Measurements from ENCODE around the gene ZBTB17.

ZBTB17 gene

GRCh38 chr1:15947382-15948090, 28.4 kb downstream of the ZBTB17 start:
- TF ChIP-seq EGR1 (IDR thresholded peaks at IDR 0.05) (no peak), EP300 (IDR thresholded peaks at IDR 0.05; ENCODE audit: borderline replicate concordance) (no peak), TEAD4 (IDR thresholded peaks at IDR 0.05) (no peak), CREB1 (IDR thresholded peaks at IDR 0.05; ENCODE audit: low read depth) (no peak), YY1 (IDR thresholded peaks at IDR 0.05; ENCODE audit: low read depth) (no peak), TCF12 (IDR thresholded peaks at IDR 0.05; ENCODE audit: low read depth) (no peak), NFIC (IDR thresholded peaks at IDR 0.05) (no peak), ZBTB7A (IDR thresholded peaks at IDR 0.05; ENCODE audit: low read depth) (no peak), USF1 (IDR thresholded peaks at IDR 0.05) (no peak), FOXM1 (IDR thresholded peaks at IDR 0.05; ENCODE audit: borderline replicate concordance, low read depth) (no peak), TAF1 (IDR thresholded peaks at IDR 0.05; ENCODE audit: low read depth) (no peak), RAD21 (IDR thresholded peaks at IDR 0.05; ENCODE audit: low read depth) (no peak)
- TF ChIP-seq, protein P1, sequence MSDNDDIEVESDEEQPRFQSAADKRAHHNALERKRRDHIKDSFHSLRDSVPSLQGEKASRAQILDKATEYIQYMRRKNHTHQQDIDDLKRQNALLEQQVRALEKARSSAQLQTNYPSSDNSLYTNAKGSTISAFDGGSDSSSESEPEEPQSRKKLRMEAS (IDR thresholded peaks at IDR 0.05): no peak
- TF ChIP-seq, protein P2, sequence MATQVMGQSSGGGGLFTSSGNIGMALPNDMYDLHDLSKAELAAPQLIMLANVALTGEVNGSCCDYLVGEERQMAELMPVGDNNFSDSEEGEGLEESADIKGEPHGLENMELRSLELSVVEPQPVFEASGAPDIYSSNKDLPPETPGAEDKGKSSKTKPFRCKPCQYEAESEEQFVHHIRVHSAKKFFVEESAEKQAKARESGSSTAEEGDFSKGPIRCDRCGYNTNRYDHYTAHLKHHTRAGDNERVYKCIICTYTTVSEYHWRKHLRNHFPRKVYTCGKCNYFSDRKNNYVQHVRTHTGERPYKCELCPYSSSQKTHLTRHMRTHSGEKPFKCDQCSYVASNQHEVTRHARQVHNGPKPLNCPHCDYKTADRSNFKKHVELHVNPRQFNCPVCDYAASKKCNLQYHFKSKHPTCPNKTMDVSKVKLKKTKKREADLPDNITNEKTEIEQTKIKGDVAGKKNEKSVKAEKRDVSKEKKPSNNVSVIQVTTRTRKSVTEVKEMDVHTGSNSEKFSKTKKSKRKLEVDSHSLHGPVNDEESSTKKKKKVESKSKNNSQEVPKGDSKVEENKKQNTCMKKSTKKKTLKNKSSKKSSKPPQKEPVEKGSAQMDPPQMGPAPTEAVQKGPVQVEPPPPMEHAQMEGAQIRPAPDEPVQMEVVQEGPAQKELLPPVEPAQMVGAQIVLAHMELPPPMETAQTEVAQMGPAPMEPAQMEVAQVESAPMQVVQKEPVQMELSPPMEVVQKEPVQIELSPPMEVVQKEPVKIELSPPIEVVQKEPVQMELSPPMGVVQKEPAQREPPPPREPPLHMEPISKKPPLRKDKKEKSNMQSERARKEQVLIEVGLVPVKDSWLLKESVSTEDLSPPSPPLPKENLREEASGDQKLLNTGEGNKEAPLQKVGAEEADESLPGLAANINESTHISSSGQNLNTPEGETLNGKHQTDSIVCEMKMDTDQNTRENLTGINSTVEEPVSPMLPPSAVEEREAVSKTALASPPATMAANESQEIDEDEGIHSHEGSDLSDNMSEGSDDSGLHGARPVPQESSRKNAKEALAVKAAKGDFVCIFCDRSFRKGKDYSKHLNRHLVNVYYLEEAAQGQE (IDR thresholded peaks at IDR 0.05; ENCODE audit: low read depth): no peak

- TF ChIP-seq TAF1 (IDR thresholded peaks at IDR 0.05; ENCODE audit: low read depth): no peak
- no peak for TF ChIP-seq CREB1 (IDR thresholded peaks at IDR 0.05; ENCODE audit: low read depth)
- TF ChIP-seq EGR1 (IDR thresholded peaks at IDR 0.05): no peak
- TF ChIP-seq TCF12 (IDR thresholded peaks at IDR 0.05; ENCODE audit: low read depth): no peak
- no peak for TF ChIP-seq RAD21 (IDR thresholded peaks at IDR 0.05; ENCODE audit: low read depth)
- TF ChIP-seq NFIC (IDR thresholded peaks at IDR 0.05): no peak
- no peak for TF ChIP-seq YY1 (IDR thresholded peaks at IDR 0.05; ENCODE audit: low read depth)
- TF ChIP-seq, protein P2 (IDR thresholded peaks at IDR 0.05; ENCODE audit: low read depth): no peak
- TF ChIP-seq ZBTB7A (IDR thresholded peaks at IDR 0.05; ENCODE audit: low read depth): no peak
- TF ChIP-seq EP300 (IDR thresholded peaks at IDR 0.05; ENCODE audit: borderline replicate concordance): no peak
- TF ChIP-seq, protein P1 (IDR thresholded peaks at IDR 0.05): no peak
- no peak for TF ChIP-seq TEAD4 (IDR thresholded peaks at IDR 0.05)
- no peak for TF ChIP-seq FOXM1 (IDR thresholded peaks at IDR 0.05; ENCODE audit: borderline replicate concordance, low read depth)
- TF ChIP-seq USF1 (IDR thresholded peaks at IDR 0.05): no peak
- TF ChIP-seq CEBPB (IDR thresholded peaks at IDR 0.05): no peak
Measured at GRCh38 chr1:15946571-15947381, 29.1 kb downstream of the ZBTB17 start.

DNA sequence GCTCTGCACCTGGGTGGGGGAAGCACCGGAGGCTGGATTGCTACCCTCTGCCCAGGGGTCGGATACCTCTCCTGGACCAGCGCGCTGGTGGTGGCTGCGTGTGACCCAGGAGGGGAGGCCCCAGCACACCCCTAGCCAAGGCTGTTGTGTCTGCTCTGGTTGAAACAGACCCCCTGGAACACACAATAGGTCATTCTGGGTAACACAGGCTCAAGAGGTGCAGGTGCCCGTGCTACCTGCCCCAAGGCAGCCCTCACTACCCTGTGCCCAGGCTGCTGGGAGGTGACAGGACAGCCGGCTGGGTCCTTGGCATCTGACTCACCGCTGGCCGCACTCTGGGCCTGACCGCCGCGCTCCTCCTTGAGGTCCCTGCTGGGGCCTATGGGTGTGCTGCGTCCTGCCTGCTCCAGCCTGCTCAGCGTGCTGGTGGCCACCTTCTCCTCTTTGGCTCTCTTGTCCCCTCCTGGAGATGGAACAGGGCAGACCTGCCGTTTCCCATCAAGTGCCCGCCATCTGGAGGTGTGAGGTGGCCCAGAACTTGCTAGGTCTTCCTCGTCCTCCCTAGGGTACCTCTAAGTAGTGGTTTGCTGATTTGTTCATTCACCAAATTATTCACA, 30.0 kb downstream of the ZBTB17 start:
- no peak for TF ChIP-seq TEAD4 (IDR thresholded peaks at IDR 0.05)
- TF ChIP-seq EGR1 (IDR thresholded peaks at IDR 0.05): no peak
- TF ChIP-seq EP300 (IDR thresholded peaks at IDR 0.05; ENCODE audit: borderline replicate concordance): no peak
- no peak for TF ChIP-seq CREB1 (IDR thresholded peaks at IDR 0.05; ENCODE audit: low read depth)
- no peak for TF ChIP-seq TCF12 (IDR thresholded peaks at IDR 0.05; ENCODE audit: low read depth)
- no peak for TF ChIP-seq TAF1 (IDR thresholded peaks at IDR 0.05; ENCODE audit: low read depth)
- TF ChIP-seq USF1 (IDR thresholded peaks at IDR 0.05): no peak
- no peak for TF ChIP-seq RAD21 (IDR thresholded peaks at IDR 0.05; ENCODE audit: low read depth)
- TF ChIP-seq NFIC (IDR thresholded peaks at IDR 0.05): no peak

GRCh38 chr1:15945011-15945831, 30.7 kb downstream of the ZBTB17 start:
- TF ChIP-seq, protein P2 (IDR thresholded peaks at IDR 0.05; ENCODE audit: low read depth): no peak
- TF ChIP-seq, protein P1 (IDR thresholded peaks at IDR 0.05): no peak
- TF ChIP-seq USF1 (IDR thresholded peaks at IDR 0.05) (no peak), ZBTB7A (IDR thresholded peaks at IDR 0.05; ENCODE audit: low read depth) (no peak), FOXM1 (IDR thresholded peaks at IDR 0.05; ENCODE audit: borderline replicate concordance, low read depth) (no peak)

Measured in Ishikawa (cell line).